Neutrophil (primary cell): ENCODE data around the gene CCDC13.

Experiments
- H3K27ac ChIP-seq: fragments of 200-600 bp; sonication (generic); 2 replicates; pipeline ENCODE4 v1.5.1; 2016; ENCODE audit warnings: mild to moderate bottlenecking, moderate library complexity
- H3K27me3 ChIP-seq: fragments of 200-600 bp; sonication (generic); 2 replicates; pipeline ENCODE4 v1.6.0; 2016; ENCODE audit warnings: mild to moderate bottlenecking
- H3K36me3 ChIP-seq: fragments of 200-600 bp; sonication (generic); 2 replicates; pipeline ENCODE4 v1.5.1; 2017
- H3K4me1 ChIP-seq, 2 experiments: fragments of 200-600 bp in 1 of 2; sonication (generic) in 1 of 2; 1 replicate in 1 of 2; 2 replicates in 1 of 2; pipeline versions ENCODE4 v1.5.1 to v1.6.1; 2013 to 2016; ENCODE audit warnings: low read depth in 1 of 2, low read length in 1 of 2, mild to moderate bottlenecking in 1 of 2, moderate library complexity in 1 of 2; ENCODE audit not compliant: control insufficient read depth in 1 of 2, insufficient read depth in 1 of 2
- H3K4me3 ChIP-seq, 2 experiments: fragments of 200-600 bp in 1 of 2; sonication (generic) in 1 of 2; 1 replicate in 1 of 2; 2 replicates in 1 of 2; pipeline ENCODE4 v1.5.1; 2013 to 2016; ENCODE audit warnings: low read depth in 1 of 2, low read length in 1 of 2, mild to moderate bottlenecking in 1 of 2, moderate library complexity in 1 of 2
- H3K9me3 ChIP-seq: fragments of 200-600 bp; sonication (generic); 2 replicates; pipeline ENCODE4 v1.5.1; 2016
- CTCF ChIP-seq: fragments of 200-600 bp; sonication (generic); IDR thresholded peaks from 2 replicates; pipeline ENCODE4 v1.5.1; 2016; ENCODE audit warnings: antibody characterized with exemption

The CCDC13 gene

GRCh38 chr3:42801784-42802183 is 28.7 kb upstream of the CCDC13 start:
- Histone ChIP-seq H3K27me3 (peaks cover 29% of the 10 kb centered on the region), H3K4me1 (peaks cover 18 to 20% of the 10 kb centered on the region in 2 experiments), H3K36me3 (no peaks in the 10 kb centered on the region), H3K4me3 (no peak overlapping the region), H3K27ac (no peak overlapping the region), H3K9me3 (no peaks in the 10 kb centered on the region)
- TF ChIP-seq CTCF = no peak

- no peak overlapping the region for H3K27ac ChIP-seq
- H3K9me3 ChIP-seq = no peaks in the 10 kb centered on the region
- H3K4me3 ChIP-seq = no peak overlapping the region
- no peak for TF ChIP-seq CTCF
- H3K36me3 ChIP-seq = no peaks in the 10 kb centered on the region
- H3K4me1 ChIP-seq = peaks cover 18 to 20% of the 10 kb centered on the region in 2 experiments
- peaks cover 23% of the 10 kb centered on the region for H3K27me3 ChIP-seq
These were observed 28.1 kb upstream of the CCDC13 start for GRCh38 chr3:42801048-42801620.

GRCh38 chr3:42800251-42800650 is 27.2 kb upstream of the CCDC13 start:
- no peak for TF ChIP-seq CTCF
- no peak overlapping the region for H3K27ac ChIP-seq
- peaks cover 16 to 20% of the 10 kb centered on the region in 2 experiments for H3K4me1 ChIP-seq
- H3K4me3 ChIP-seq = no peak overlapping the region
- H3K9me3 ChIP-seq = no peaks in the 10 kb centered on the region
- no peaks in the 10 kb centered on the region for H3K36me3 ChIP-seq
- H3K27me3 ChIP-seq = peaks cover 14% of the 10 kb centered on the region

GRCh38 chr3:42799376-42799775 is 26.3 kb upstream of the CCDC13 start:
- H3K9me3 ChIP-seq = no peaks in the 10 kb centered on the region
- no peak overlapping the region for H3K4me3 ChIP-seq
- no peaks in the 10 kb centered on the region for H3K36me3 ChIP-seq
- H3K4me1 ChIP-seq = peaks cover 9 to 13% of the 10 kb centered on the region in 2 experiments
- no peak overlapping the region for H3K27ac ChIP-seq
- H3K27me3 ChIP-seq = peaks cover 8% of the 10 kb centered on the region
- TF ChIP-seq CTCF = no peak

- no peaks in the 10 kb centered on the region for H3K9me3 ChIP-seq
- no peaks in the 10 kb centered on the region for H3K27me3 ChIP-seq
- peaks cover 17% of the 10 kb centered on the region for H3K36me3 ChIP-seq
- no peak overlapping the region for H3K4me3 ChIP-seq
- no peak overlapping the region for H3K27ac ChIP-seq
- no peak for TF ChIP-seq CTCF
- H3K4me1 ChIP-seq = no peaks in the 10 kb centered on the region
These were observed 23.4 kb upstream of the CCDC13 start for GRCh38 chr3:42796332-42796885.
